BLaER1 treated with 17β-estradiol and CSF1 and Interleukin-3, amounts not matched to agents 10 nM and 100 nM (cell line): ENCODE data around the gene GGN.
"Not testable (repeated sequence)": the region's sequence is repeated elsewhere in the genome, so short reads cannot be mapped to it uniquely, and the experiment has no call there.

Experiments
- H3K27ac ChIP-seq, 11 experiments: shearing (Covaris generic); formaldehyde crosslinking; 2 replicates each; pipeline ENCODE4 v1.8.1; 2022
- H3K27me3 ChIP-seq, 11 experiments: shearing (Covaris generic); formaldehyde crosslinking; 2 replicates each; pipeline ENCODE4 v1.8.1; 2022
- H3K36me3 ChIP-seq, 11 experiments: shearing (Covaris generic); formaldehyde crosslinking; 2 replicates each; pipeline ENCODE4 v1.8.1; 2022
- H3K4me1 ChIP-seq, 10 experiments: shearing (Covaris generic); formaldehyde crosslinking; 2 replicates each; pipeline ENCODE4 v1.8.1; 2022
- H3K4me2 ChIP-seq, 11 experiments: shearing (Covaris generic); formaldehyde crosslinking; 2 replicates each; pipeline ENCODE4 v1.8.1; 2022
- H3K4me3 ChIP-seq, 10 experiments: shearing (Covaris generic); formaldehyde crosslinking; 2 replicates each; pipeline ENCODE4 v1.8.1; 2022
- H3K9ac ChIP-seq, 11 experiments: shearing (Covaris generic); formaldehyde crosslinking; 2 replicates each; pipeline ENCODE4 v1.8.1; 2022
- H3K9me3 ChIP-seq, 11 experiments: shearing (Covaris generic); formaldehyde crosslinking; replicated peaks in 1 of 11; 2 replicates each; pipeline ENCODE4 v1.8.1; 2022
- H4K20me1 ChIP-seq, 11 experiments: shearing (Covaris generic); formaldehyde crosslinking; 2 replicates each; pipeline ENCODE4 v1.8.1; 2022
- Cebpa-rat ChIP-seq, 11 experiments: shearing (Covaris generic); IDR thresholded peaks; 2 replicates each; pipeline ENCODE4 v1.8.1; 2022

The GGN gene

GRCh38 chr19:38371081-38371480, 16.8 kb downstream of the GGN start:
- Histone ChIP-seq H3K27me3 (no peaks in the 10 kb centered on the region), H4K20me1 (peaks cover under 1 to 12% (median 10%) of the 10 kb centered on the region in 11 experiments; a peak in 15 of 22 replicates), H3K4me1 (peaks cover 11 to 14% (median 13%) of the 10 kb centered on the region in 10 experiments), H3K9ac (no peak overlapping the region), H3K4me2 (no peak overlapping the region), H3K4me3 (no peak overlapping the region), H3K36me3 (peaks cover under 1 to 1% (median under 1%) of the 10 kb centered on the region in 11 experiments; a peak in 16 of 22 replicates), H3K9me3 (no peaks in the 10 kb centered on the region), H3K27ac (no peak overlapping the region)
- no peak for TF ChIP-seq Cebpa-rat (IDR thresholded peaks at IDR 0.05)

- Histone ChIP-seq H3K4me2 (no peak overlapping the region), H3K4me3 (no peak overlapping the region), H3K36me3 (no peaks in the 10 kb centered on the region), H3K9ac (no peak overlapping the region), H3K27ac (no peak overlapping the region), H3K9me3 (peaks cover 0 to 3% (median 2%) of the 10 kb centered on the region in 11 experiments; a peak in 11 of 22 replicates), H4K20me1 (peaks cover 0 to 4% (median 2%) of the 10 kb centered on the region in 11 experiments; a peak in 10 of 22 replicates), H3K27me3 (no peaks in the 10 kb centered on the region), H3K4me1 (peaks cover 5 to 7% (median 6%) of the 10 kb centered on the region in 10 experiments; a peak in 16 of 20 replicates)
- TF ChIP-seq Cebpa-rat (IDR thresholded peaks at IDR 0.05) = no peak
Measured at GRCh38 chr19:38370299-38370698, 17.5 kb downstream of the GGN start.

GRCh38 chr19:38369584-38369983, 18.2 kb downstream of the GGN start:
- Histone ChIP-seq H3K9me3 (peaks cover 4 to 10% (median 9%) of the 10 kb centered on the region in 11 experiments; a peak in 20 of 22 replicates), H3K4me2 (no peak overlapping the region), H3K27ac (no peak overlapping the region), H3K36me3 (no peaks in the 10 kb centered on the region), H3K27me3 (no peaks in the 10 kb centered on the region), H4K20me1 (no peaks in the 10 kb centered on the region), H3K9ac (no peak overlapping the region), H3K4me1 (peaks cover 4 to 7% (median 6%) of the 10 kb centered on the region in 10 experiments; a peak in 16 of 20 replicates), H3K4me3 (no peak overlapping the region)
- no peak for TF ChIP-seq Cebpa-rat (IDR thresholded peaks at IDR 0.05)

GRCh38 chr19:38367041-38367440, 20.8 kb downstream of the GGN start:
- Histone ChIP-seq H3K9ac (no peak overlapping the region), H3K36me3 (no peaks in the 10 kb centered on the region), H3K9me3 (peaks cover 7 to 17% (median 14%) of the 10 kb centered on the region in 11 experiments; a peak in 20 of 22 replicates), H3K27ac (no peak overlapping the region), H3K4me3 (no peak overlapping the region), H3K4me2 (no peak overlapping the region), H3K27me3 (no peaks in the 10 kb centered on the region), H3K4me1 (peaks cover 7 to 10% (median 7%) of the 10 kb centered on the region in 10 experiments; a peak in 19 of 20 replicates), H4K20me1 (no peaks in the 10 kb centered on the region)
- TF ChIP-seq Cebpa-rat (IDR thresholded peaks at IDR 0.05) = no peak

GRCh38 chr19:38362946-38363688, 24.7 kb downstream of the GGN start:
- Histone ChIP-seq H3K4me3 (peak overlapping the region; percentile 64 to 90 (median 73)), H3K9me3 (peaks cover 7 to 17% (median 14%) of the 10 kb centered on the region in 11 experiments; a peak in 20 of 22 replicates), H3K27ac (0 out of 22 replicates have a peak overlapping the region, but pooled peaks of 1 of the 11 experiments have one; percentile 9), H3K27me3 (peaks cover 8 to 30% (median 22%) of the 10 kb centered on the region in 11 experiments), H3K4me1 (peaks cover 7 to 17% (median 15%) of the 10 kb centered on the region in 10 experiments; a peak in 19 of 20 replicates), H3K4me2 (peak overlapping the region; percentile 81 to 100 (median 96)), H3K9ac (peak overlapping the region in 7 of 11 experiments; percentile 53 to 74 (median 67); a peak in 12 of 22 replicates)
- H4K20me1 ChIP-seq, H3K36me3 ChIP-seq: not testable (repeated sequence)

GRCh38 chr19:38362076-38362945, 25.5 kb downstream of the GGN start:
- no peaks in the 10 kb centered on the region for H3K36me3 ChIP-seq
- H3K9me3 ChIP-seq = peaks cover 7 to 17% (median 14%) of the 10 kb centered on the region in 11 experiments; a peak in 20 of 22 replicates
- H3K4me1 ChIP-seq = peaks cover 7 to 17% (median 15%) of the 10 kb centered on the region in 10 experiments; a peak in 19 of 20 replicates
- peak overlapping the region; percentile 50 to 74 (median 66); a peak in 20 of 22 replicates for H3K9ac ChIP-seq
- H3K27me3 ChIP-seq = peaks cover 8 to 30% (median 22%) of the 10 kb centered on the region in 11 experiments
- peaks cover 0 to 9% (median 0%) of the 10 kb centered on the region in 11 experiments; a peak in 4 of 22 replicates for H4K20me1 ChIP-seq
- peak overlapping the region; percentile 81 to 100 (median 96) for H3K4me2 ChIP-seq
- H3K4me3 ChIP-seq = peak overlapping the region; percentile 64 to 90 (median 73)
- peak overlapping the region in 8 of 11 experiments; percentile 25 to 60 (median 38); a peak in 10 of 22 replicates for H3K27ac ChIP-seq
- no peak for TF ChIP-seq Cebpa-rat (IDR thresholded peaks at IDR 0.05)

GRCh38 chr19:38361633-38362075, 26.2 kb downstream of the GGN start:
- Histone ChIP-seq H3K36me3 (no peaks in the 10 kb centered on the region), H3K9ac (peak overlapping the region; percentile 53 to 74 (median 67); a peak in 21 of 22 replicates), H3K4me3 (peak overlapping the region; percentile 64 to 90 (median 73)), H3K4me2 (peak overlapping the region; percentile 88 to 100 (median 96)), H4K20me1 (peaks cover 0 to 9% (median 0%) of the 10 kb centered on the region in 11 experiments; a peak in 5 of 22 replicates), H3K4me1 (peaks cover 7 to 17% (median 15%) of the 10 kb centered on the region in 10 experiments; a peak in 19 of 20 replicates), H3K27me3 (peaks cover 8 to 30% (median 22%) of the 10 kb centered on the region in 11 experiments), H3K9me3 (peaks cover 7 to 17% (median 14%) of the 10 kb centered on the region in 11 experiments; a peak in 20 of 22 replicates), H3K27ac (peak overlapping the region in 3 of 11 experiments; percentile 35 to 60 (median 55); a peak in 5 of 22 replicates)
- no peak for TF ChIP-seq Cebpa-rat (IDR thresholded peaks at IDR 0.05)
